ENCODE results near the gene CPSF3.

CPSF3 gene

DNA sequence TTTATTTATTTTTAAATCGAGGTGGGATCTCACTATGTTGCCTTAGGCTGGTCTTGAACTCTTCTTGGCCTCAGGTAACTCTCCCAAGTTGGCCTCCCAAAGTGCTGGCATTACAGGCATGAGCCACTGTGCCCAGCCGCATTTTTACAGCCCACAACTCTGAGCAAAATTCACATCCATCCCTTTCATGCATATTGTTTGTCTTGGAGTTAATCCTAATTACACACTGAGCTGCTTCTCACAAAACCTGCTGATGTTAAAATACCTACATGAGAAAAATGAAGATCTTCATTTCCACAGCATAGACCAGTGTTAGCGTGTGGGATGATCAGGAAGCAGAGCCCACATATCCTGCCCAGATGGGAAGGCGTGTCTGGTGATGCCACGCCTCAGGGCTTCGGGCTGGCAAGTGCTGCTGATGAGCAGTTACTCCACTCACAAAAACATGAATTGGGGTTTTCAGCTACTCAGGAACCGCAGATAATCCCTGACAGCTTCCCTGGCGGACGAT, 14.8 kb upstream of the CPSF3 start:
- peak overlapping the region; percentile 50 for H3K27ac ChIP-seq
- DNase-seq (ENCODE audit: low spot score) = no peak
- ChIA-PET POLR2A (ENCODE audit: low non-redundant PET) (no interaction called here), CTCF (interaction anchor here (0.6 kb wide), 1 partner anchor 692 kb away, joined by 3 read pairs; no protein-coding TSS in a partner anchor)
- TF ChIP-seq, protein P1, sequence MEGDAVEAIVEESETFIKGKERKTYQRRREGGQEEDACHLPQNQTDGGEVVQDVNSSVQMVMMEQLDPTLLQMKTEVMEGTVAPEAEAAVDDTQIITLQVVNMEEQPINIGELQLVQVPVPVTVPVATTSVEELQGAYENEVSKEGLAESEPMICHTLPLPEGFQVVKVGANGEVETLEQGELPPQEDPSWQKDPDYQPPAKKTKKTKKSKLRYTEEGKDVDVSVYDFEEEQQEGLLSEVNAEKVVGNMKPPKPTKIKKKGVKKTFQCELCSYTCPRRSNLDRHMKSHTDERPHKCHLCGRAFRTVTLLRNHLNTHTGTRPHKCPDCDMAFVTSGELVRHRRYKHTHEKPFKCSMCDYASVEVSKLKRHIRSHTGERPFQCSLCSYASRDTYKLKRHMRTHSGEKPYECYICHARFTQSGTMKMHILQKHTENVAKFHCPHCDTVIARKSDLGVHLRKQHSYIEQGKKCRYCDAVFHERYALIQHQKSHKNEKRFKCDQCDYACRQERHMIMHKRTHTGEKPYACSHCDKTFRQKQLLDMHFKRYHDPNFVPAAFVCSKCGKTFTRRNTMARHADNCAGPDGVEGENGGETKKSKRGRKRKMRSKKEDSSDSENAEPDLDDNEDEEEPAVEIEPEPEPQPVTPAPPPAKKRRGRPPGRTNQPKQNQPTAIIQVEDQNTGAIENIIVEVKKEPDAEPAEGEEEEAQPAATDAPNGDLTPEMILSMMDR (conservative IDR thresholded peaks at IDR 0.05; ENCODE audit: low read depth) = no peak

DNA sequence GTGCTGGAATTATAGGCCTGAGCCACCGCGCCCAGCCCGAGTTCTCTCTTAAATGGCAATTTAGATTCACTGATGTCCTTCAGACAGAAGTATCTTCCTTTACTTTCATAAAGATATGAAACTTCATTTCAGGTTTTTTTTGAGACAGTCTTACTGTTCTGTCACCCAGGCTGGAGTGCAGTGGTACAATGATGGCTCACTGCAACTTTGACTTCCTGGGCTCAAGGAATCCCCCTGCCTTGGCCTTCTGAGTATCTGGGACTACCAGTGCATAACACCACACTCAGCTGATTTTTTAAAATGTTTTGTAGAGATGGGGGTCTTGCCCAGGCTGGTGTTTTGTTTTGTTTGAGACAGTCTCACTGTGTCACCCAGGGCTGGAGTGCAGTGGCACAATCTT, 13.3 kb upstream of the CPSF3 start:
- CTCF ChIA-PET = interaction anchor here (0.7 kb wide), 1 partner anchor 649 kb away, joined by 3 read pairs; no protein-coding TSS in a partner anchor
- POLR2A ChIA-PET (ENCODE audit: low non-redundant PET) = no interaction called here
- TF ChIP-seq, protein P1 (conservative IDR thresholded peaks at IDR 0.05; ENCODE audit: low read depth) = no peak
- peak overlapping the region; percentile 7; the same call in 1 of the 2 replicates for H3K27ac ChIP-seq
- no peak for DNase-seq (ENCODE audit: low spot score)

DNA sequence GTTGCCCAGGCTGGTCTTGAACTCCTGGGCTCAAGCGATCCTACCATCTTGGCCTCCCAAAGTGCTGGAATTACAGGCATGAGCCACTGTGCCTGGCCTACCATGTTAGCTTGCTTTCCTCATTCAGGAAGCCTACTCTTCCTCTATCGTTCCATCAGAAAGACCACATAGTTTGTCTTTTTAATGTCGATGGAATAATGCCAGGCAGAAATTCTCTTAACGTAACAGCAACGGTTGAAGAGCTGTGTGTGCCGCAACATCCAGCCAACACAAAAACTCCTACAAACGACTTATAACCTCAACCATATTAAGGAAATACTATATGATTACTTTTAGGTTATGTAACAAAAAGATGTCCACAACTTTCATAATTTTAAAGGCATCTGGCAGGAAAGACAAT, 10.7 kb upstream of the CPSF3 start:
- H3K27ac ChIP-seq = no peak overlapping the region
- no peak for DNase-seq (ENCODE audit: low spot score)
- CTCF ChIA-PET = no interaction called here
- TF ChIP-seq, protein P1 (conservative IDR thresholded peaks at IDR 0.05; ENCODE audit: low read depth) = no peak
- POLR2A ChIA-PET (ENCODE audit: low non-redundant PET) = no interaction called here

DNA sequence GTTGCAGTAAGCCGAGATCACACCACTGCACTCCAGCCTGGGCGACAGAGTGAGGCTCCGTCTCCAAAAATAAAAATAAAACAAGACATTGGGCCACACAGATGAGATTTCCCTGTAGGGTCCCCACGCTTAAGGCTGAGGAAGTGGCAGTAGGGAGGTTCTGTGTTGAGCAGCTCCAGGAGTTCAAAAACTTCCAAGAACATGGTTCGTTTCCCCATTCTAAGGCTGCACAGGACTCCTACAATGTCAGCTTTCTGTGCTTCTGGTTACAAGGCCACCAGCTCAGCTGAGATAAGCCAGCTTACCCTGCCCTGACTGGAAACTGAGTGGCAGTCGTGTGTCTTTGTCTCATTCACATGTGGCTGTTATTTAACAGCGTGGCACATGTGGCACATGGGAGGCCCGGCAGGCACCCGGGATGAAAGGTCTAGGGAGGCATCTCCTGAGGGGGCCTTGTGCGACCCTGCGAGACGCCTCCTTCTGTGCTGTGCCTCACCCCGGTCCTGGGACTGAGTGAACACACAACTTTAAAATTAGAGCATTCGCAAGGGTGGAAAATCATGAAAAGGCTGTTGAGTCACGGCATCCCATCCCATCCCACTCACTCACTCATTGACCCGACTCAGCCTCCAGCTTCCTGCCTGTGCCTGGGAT, 7.8 kb upstream of the CPSF3 start:
- no peak for DNase-seq (ENCODE audit: low spot score)
- ChIA-PET POLR2A (ENCODE audit: low non-redundant PET) (no interaction called here), CTCF (interaction anchor here (0.6 to 0.7 kb wide), 2 partner anchors 39 to 343 kb away, joined by 3 to 6 read pairs; no protein-coding TSS in a partner anchor)
- TF ChIP-seq, protein P1 (conservative IDR thresholded peaks at IDR 0.05; ENCODE audit: low read depth) = no peak
- peak overlapping the region; percentile 13 for H3K27ac ChIP-seq

DNA sequence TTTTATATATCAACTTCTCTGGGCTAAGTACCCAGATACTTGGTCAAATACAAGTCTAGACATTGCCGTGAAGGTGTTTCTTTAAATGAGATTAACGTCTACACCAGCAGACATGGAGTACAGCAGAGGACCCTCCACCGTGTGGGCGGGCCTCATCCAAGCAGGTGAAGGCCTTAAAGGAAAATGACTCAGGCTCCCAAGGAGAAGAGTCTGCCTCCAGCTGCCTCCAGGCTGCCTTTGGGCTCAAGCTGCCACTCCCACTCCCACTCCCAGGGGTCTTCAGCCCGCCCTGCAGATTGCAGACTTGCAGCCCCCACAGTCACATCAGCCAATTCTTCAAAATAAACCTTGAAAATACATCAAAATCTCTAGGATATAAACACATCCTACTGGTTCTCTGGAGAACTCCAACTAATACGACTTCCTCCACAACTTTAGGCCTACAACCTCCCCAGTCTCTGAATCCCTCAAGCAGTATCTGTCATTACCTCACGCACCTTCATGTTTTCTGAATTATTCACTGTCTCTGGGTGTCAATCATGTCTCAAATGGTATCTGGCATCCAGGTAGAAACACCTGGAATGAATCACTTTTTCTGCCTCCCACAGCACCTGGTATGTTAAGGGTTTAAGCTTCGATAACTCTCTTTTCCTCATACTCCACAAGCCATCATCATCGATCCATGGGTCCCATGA, 7.0 kb upstream of the CPSF3 start:
- ChIA-PET CTCF (no interaction called here), POLR2A (ENCODE audit: low non-redundant PET) (no interaction called here)
- TF ChIP-seq, protein P1 (conservative IDR thresholded peaks at IDR 0.05; ENCODE audit: low read depth) = no peak
- no peak overlapping the region for H3K27ac ChIP-seq
- DNase-seq (ENCODE audit: low spot score) = peak; percentile 87

DNA sequence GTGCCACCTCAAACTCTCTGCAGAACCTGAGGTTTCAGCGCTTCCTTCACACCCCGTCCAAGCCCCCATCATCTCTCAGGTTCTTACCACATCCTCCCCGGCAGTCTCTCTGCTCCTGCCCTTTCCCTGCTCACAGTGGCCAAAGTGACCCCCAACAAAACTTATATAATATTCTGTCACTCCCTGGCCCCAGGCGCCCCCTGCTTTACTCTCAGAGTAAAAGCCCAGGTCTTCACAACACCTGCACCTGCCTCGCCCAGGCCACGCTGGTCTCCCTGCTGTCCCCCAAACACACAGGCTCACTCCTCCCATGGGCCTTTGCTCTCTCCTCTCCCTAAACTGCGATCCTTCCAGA, 6.5 kb upstream of the CPSF3 start:
- CTCF ChIA-PET = no interaction called here
- TF ChIP-seq, protein P1 (conservative IDR thresholded peaks at IDR 0.05; ENCODE audit: low read depth) = no peak

More for the DNA sequence above, 6.5 kb upstream of the CPSF3 start:
- POLR2A ChIA-PET (ENCODE audit: low non-redundant PET) = no interaction called here
- no peak for DNase-seq (ENCODE audit: low spot score)
- H3K27ac ChIP-seq = no peak overlapping the region
